Measurements from ENCODE around the gene PTX4.

PTX4 gene

DNA sequence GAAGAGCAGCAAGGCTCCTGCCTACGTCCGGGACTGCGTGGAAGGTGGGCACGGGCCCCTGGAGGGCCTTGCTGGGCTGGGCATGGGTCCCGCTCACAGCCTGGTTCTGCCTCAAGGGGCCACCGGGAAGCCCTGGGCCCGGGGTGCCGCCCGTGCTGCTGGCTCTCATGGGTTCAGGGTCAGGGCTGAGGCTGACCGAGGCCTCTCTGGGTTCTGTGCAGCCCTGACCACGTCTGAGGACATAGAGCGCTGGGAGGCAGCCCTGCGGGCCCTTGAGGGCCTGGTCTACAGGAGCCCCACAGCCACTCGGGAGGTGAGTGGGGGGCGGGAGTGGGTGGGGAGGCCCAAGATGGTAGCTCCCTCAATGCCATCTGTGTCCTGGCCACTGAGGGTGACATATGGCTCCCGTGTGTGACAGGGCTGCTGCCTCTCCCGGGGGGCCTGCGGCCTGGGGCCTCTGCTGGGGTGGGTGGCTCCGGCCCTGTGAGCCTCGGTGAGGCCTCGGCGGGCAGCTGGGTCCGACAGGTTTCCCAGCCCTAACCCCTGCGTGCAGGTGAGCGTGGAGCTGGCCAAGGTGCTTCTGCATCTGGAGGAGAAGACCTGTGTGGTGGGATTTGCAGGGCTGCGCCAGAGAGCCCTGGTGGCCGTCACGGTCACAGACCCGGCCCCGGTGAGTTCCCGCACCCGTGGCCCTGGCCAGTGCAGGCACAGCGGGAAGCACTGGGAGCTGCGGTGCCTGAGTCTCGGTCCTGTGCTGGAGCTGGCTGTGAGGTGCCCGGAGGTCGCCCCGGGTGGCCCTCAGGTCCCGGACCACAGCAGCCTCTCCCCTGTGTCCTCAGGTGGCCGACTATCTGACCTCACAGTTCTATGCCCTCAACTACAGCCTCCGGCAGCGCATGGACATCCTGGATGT lies 13.6 kb upstream of the PTX4 start:
- peaks cover 6% of the 10 kb centered on the region for H4K20me1 ChIP-seq (ENCODE audit: insufficient read depth, low read length)
- no peak for DNase-seq
- H3K9me3 ChIP-seq (ENCODE audit: insufficient read depth, low read length, severe bottlenecking): no peaks in the 10 kb centered on the region
- ATAC-seq (ENCODE audit: insufficient read depth, low read depth): no peak; the same call in 2 of the 3 replicates
- H3K79me2 ChIP-seq (ENCODE audit: insufficient read depth, low read length): peaks cover 5% of the 10 kb centered on the region; the same call in 1 of the 2 replicates
- no peaks in the 10 kb centered on the region for H3K4me1 ChIP-seq (ENCODE audit: insufficient read depth, low read length)
- H3K4me2 ChIP-seq (ENCODE audit: insufficient read depth, low read length): no peak overlapping the region
- H3K4me3 ChIP-seq (ENCODE audit: low read depth in 1 of 2, low read length in 2 of 2): no peak overlapping the region
- no peak overlapping the region for H2AFZ ChIP-seq (ENCODE audit: low read depth, low read length)
- no peak overlapping the region for H3K27ac ChIP-seq (ENCODE audit: low read length)
- H3K36me3 ChIP-seq (ENCODE audit: insufficient read depth, low read length): peaks cover 83% of the 10 kb centered on the region
- H3K27me3 ChIP-seq (ENCODE audit: insufficient read depth, low read length, poor library complexity): no peaks in the 10 kb centered on the region
- no peak overlapping the region for H3K9ac ChIP-seq (ENCODE audit: low read depth, low read length)
- TF ChIP-seq, protein P1, sequence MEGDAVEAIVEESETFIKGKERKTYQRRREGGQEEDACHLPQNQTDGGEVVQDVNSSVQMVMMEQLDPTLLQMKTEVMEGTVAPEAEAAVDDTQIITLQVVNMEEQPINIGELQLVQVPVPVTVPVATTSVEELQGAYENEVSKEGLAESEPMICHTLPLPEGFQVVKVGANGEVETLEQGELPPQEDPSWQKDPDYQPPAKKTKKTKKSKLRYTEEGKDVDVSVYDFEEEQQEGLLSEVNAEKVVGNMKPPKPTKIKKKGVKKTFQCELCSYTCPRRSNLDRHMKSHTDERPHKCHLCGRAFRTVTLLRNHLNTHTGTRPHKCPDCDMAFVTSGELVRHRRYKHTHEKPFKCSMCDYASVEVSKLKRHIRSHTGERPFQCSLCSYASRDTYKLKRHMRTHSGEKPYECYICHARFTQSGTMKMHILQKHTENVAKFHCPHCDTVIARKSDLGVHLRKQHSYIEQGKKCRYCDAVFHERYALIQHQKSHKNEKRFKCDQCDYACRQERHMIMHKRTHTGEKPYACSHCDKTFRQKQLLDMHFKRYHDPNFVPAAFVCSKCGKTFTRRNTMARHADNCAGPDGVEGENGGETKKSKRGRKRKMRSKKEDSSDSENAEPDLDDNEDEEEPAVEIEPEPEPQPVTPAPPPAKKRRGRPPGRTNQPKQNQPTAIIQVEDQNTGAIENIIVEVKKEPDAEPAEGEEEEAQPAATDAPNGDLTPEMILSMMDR (IDR thresholded peaks at IDR 0.05; ENCODE audit: borderline replicate concordance, extremely low read depth, low read length, poor library complexity, severe bottlenecking): no peak
- TF ChIP-seq EZH2 (IDR thresholded peaks at IDR 0.05; ENCODE audit: borderline replicate concordance, low read depth, low read length, severe bottlenecking): no peak

DNA sequence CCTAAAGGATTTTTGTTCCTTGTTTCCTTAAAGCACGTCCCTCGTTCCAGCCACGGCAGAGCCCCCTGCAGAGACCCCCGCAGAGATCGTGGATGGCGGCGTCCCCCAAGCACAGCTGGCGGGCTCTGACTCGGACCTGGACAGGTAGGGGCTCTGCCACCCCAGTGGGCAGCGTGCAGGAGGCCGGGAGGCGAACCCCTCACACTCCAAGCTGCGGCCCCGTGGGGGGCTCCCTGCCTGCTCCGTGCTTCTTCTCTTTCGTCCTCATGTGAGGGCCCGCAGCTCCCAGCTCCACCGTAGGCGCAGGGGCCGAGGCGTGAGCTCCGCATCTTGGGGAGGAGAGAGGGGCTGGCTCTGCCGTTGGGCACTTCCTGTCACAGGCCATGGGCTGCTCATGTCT lies 12.9 kb upstream of the PTX4 start:
- H3K4me3 ChIP-seq (ENCODE audit: low read depth in 1 of 2, low read length in 2 of 2): no peak overlapping the region
- H3K79me2 ChIP-seq (ENCODE audit: insufficient read depth, low read length): peaks cover 11% of the 10 kb centered on the region
- no peak for ATAC-seq (ENCODE audit: insufficient read depth, low read depth)
- no peaks in the 10 kb centered on the region for H3K27me3 ChIP-seq (ENCODE audit: insufficient read depth, low read length, poor library complexity)
- DNase-seq: no peak
- peaks cover 83% of the 10 kb centered on the region for H3K36me3 ChIP-seq (ENCODE audit: insufficient read depth, low read length)
- H4K20me1 ChIP-seq (ENCODE audit: insufficient read depth, low read length): peaks cover 13% of the 10 kb centered on the region
- H3K9ac ChIP-seq (ENCODE audit: low read depth, low read length): no peak overlapping the region
- H3K27ac ChIP-seq (ENCODE audit: low read length): no peak overlapping the region
- 0 out of 2 replicates have a peak, but pooled peaks cover 2% of the 10 kb centered on the region for H3K4me1 ChIP-seq (ENCODE audit: insufficient read depth, low read length)
- TF ChIP-seq, protein P1 (IDR thresholded peaks at IDR 0.05; ENCODE audit: borderline replicate concordance, extremely low read depth, low read length, poor library complexity, severe bottlenecking): no peak
- no peak for TF ChIP-seq EZH2 (IDR thresholded peaks at IDR 0.05; ENCODE audit: borderline replicate concordance, low read depth, low read length, severe bottlenecking)
- H3K9me3 ChIP-seq (ENCODE audit: insufficient read depth, low read length, severe bottlenecking): no peaks in the 10 kb centered on the region
- no peak overlapping the region for H3K4me2 ChIP-seq (ENCODE audit: insufficient read depth, low read length)
- H2AFZ ChIP-seq (ENCODE audit: low read depth, low read length): no peak overlapping the region

DNA sequence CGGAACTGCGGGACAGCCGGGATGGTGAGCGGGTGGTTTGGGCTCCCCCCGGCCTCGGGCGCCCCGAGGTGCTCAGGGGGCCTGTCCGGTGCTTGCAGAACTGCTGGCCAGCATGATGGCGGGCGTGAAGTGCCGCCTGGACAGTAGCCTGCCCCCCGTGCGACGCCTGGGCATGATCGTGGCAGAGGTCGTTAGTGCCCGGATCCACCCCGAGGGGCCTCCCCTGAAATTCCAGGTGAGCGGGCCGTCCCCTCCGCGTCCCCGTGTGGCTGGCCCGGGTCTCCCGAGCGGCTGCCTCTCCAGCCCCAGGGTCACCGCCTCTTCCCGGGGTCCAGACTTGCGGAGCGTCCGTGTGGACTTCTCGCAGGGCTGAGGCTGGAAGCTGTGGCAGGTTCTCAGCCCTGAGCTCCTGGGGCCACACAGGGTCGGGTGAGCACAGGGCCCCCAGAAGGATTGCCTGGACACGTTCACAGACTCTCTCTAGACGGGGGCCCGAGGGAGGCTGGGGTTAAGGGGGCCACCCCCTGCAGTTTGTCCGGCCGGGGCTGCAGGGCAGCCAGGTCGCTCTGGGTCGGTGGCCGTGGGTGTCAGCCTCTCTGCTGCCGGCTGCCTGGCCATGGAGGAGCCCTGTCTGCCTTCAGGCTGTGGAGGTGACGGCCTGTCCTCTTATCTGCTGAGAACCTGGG lies 11.9 kb upstream of the PTX4 start:
- no peaks in the 10 kb centered on the region for H3K27me3 ChIP-seq (ENCODE audit: insufficient read depth, low read length, poor library complexity)

More for the DNA sequence above, 11.9 kb upstream of the PTX4 start:
- no peak overlapping the region for H3K27ac ChIP-seq (ENCODE audit: low read length)
- H3K36me3 ChIP-seq (ENCODE audit: insufficient read depth, low read length): peaks cover 83% of the 10 kb centered on the region
- H3K9ac ChIP-seq (ENCODE audit: low read depth, low read length): no peak overlapping the region
- DNase-seq (no peak), ATAC-seq (ENCODE audit: insufficient read depth, low read depth) (no peak)
- H3K79me2 ChIP-seq (ENCODE audit: insufficient read depth, low read length): peaks cover 22% of the 10 kb centered on the region
- H4K20me1 ChIP-seq (ENCODE audit: insufficient read depth, low read length): peaks cover 22% of the 10 kb centered on the region
- no peak for TF ChIP-seq EZH2 (IDR thresholded peaks at IDR 0.05; ENCODE audit: borderline replicate concordance, low read depth, low read length, severe bottlenecking)
- TF ChIP-seq, protein P1 (IDR thresholded peaks at IDR 0.05; ENCODE audit: borderline replicate concordance, extremely low read depth, low read length, poor library complexity, severe bottlenecking): no peak
- no peak overlapping the region for H3K4me2 ChIP-seq (ENCODE audit: insufficient read depth, low read length)
- peaks cover 3% of the 10 kb centered on the region; the same call in 1 of the 2 replicates for H3K4me1 ChIP-seq (ENCODE audit: insufficient read depth, low read length)
- H3K4me3 ChIP-seq (ENCODE audit: low read depth in 1 of 2, low read length in 2 of 2): no peak overlapping the region
- H2AFZ ChIP-seq (ENCODE audit: low read depth, low read length): no peak overlapping the region
- H3K9me3 ChIP-seq (ENCODE audit: insufficient read depth, low read length, severe bottlenecking): no peaks in the 10 kb centered on the region

Data from DND-41 (cell line).